ENCODE results near the gene PRKCA.

Gene PRKCA

GRCh38 chr17:66522591-66523272 is 220.3 kb downstream of the PRKCA start:
- TF ChIP-seq FOXP2 (optimal IDR thresholded peaks at IDR 0.05; ENCODE audit: borderline replicate concordance, extremely low read depth, extremely low read length, insufficient read depth) (no peak), POLR2AphosphoS5 (IDR thresholded peaks at IDR 0.05; ENCODE audit: low read depth, low read length) (no peak), TAF1 (IDR thresholded peaks at IDR 0.05; ENCODE audit: borderline replicate concordance, insufficient read depth, low read length) (no peak), SIN3A (IDR thresholded peaks at IDR 0.05; ENCODE audit: borderline replicate concordance, insufficient read depth, low read length) (no peak)
- TF ChIP-seq, protein P1, sequence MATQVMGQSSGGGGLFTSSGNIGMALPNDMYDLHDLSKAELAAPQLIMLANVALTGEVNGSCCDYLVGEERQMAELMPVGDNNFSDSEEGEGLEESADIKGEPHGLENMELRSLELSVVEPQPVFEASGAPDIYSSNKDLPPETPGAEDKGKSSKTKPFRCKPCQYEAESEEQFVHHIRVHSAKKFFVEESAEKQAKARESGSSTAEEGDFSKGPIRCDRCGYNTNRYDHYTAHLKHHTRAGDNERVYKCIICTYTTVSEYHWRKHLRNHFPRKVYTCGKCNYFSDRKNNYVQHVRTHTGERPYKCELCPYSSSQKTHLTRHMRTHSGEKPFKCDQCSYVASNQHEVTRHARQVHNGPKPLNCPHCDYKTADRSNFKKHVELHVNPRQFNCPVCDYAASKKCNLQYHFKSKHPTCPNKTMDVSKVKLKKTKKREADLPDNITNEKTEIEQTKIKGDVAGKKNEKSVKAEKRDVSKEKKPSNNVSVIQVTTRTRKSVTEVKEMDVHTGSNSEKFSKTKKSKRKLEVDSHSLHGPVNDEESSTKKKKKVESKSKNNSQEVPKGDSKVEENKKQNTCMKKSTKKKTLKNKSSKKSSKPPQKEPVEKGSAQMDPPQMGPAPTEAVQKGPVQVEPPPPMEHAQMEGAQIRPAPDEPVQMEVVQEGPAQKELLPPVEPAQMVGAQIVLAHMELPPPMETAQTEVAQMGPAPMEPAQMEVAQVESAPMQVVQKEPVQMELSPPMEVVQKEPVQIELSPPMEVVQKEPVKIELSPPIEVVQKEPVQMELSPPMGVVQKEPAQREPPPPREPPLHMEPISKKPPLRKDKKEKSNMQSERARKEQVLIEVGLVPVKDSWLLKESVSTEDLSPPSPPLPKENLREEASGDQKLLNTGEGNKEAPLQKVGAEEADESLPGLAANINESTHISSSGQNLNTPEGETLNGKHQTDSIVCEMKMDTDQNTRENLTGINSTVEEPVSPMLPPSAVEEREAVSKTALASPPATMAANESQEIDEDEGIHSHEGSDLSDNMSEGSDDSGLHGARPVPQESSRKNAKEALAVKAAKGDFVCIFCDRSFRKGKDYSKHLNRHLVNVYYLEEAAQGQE (IDR thresholded peaks at IDR 0.05; ENCODE audit: insufficient read depth in 1 of 2, low read depth in 2 of 2, low read length in 2 of 2) = no peak

DNA sequence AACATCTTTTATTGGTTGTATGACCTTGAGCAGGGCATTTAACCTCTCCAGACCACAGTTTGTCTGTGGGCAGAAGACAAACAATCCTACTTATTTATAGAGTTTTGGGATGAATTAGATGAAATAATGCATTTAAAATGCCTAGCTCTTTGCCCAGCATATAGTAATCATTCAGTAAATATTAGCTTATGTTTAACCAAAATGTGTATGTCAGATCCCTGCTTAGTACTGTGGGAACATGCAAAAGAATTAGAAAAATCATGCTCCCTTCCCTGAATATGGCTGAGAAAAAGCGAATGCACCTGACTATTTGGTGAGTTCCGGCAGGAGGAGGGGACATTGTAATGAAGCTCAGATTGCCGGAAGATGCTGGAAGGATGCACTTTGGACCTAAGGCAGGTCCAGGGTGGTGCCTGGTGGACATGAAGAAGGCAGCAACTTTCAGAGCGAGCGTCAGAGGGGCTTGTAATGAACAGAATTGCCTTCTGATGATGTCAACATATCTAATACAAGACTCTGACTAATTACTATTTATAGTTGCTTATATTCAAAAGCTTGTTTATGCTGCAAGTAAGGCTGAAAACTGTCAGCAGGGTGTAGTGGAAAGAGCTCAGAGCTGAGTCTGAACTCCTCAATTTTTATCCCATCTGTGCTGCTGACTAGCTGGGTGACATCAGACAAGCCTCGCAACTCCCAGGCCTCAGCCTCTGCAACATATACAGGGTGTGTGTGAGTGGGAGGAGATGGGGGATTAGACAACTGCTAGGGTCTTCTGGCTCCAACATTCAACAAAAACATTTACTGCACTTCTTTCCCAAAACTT is 221.2 kb downstream of the PRKCA start:
- no peak for TF ChIP-seq POLR2AphosphoS5 (IDR thresholded peaks at IDR 0.05; ENCODE audit: low read depth, low read length)
- TF ChIP-seq, protein P1 (IDR thresholded peaks at IDR 0.05; ENCODE audit: insufficient read depth in 1 of 2, low read depth in 2 of 2, low read length in 2 of 2) = no peak
- TF ChIP-seq FOXP2 (optimal IDR thresholded peaks at IDR 0.05; ENCODE audit: borderline replicate concordance, extremely low read depth, extremely low read length, insufficient read depth) = no peak
- no peak for TF ChIP-seq TAF1 (IDR thresholded peaks at IDR 0.05; ENCODE audit: borderline replicate concordance, insufficient read depth, low read length)
- no peak for TF ChIP-seq SIN3A (IDR thresholded peaks at IDR 0.05; ENCODE audit: borderline replicate concordance, insufficient read depth, low read length)

GRCh38 chr17:66524877-66525276 is 222.5 kb downstream of the PRKCA start:
- no peak for TF ChIP-seq TAF1 (IDR thresholded peaks at IDR 0.05; ENCODE audit: borderline replicate concordance, insufficient read depth, low read length)
- TF ChIP-seq POLR2AphosphoS5 (IDR thresholded peaks at IDR 0.05; ENCODE audit: low read depth, low read length) = no peak
- no peak for TF ChIP-seq SIN3A (IDR thresholded peaks at IDR 0.05; ENCODE audit: borderline replicate concordance, insufficient read depth, low read length)
- TF ChIP-seq, protein P1 (IDR thresholded peaks at IDR 0.05; ENCODE audit: insufficient read depth in 1 of 2, low read depth in 2 of 2, low read length in 2 of 2) = no peak
- TF ChIP-seq FOXP2 (optimal IDR thresholded peaks at IDR 0.05; ENCODE audit: borderline replicate concordance, extremely low read depth, extremely low read length, insufficient read depth) = no peak

DNA sequence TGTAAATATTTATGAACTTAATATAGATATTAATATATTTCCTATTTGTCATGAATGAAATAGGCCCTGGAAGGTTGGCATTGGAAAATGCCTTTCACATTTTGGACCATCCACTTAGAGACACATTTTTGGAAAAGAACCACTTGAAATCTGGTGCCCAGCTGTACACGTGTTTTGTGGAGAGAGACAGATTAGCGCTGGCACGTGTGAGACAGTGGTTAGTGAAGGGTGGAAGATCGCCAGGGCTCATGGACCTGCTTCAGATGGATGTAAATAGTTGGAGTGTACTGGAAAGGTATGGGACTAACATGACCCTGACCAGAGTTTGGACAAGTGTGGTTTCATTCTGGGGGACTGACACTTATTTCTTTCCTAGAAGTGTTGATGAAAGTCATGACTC is 222.9 kb downstream of the PRKCA start:
- TF ChIP-seq POLR2AphosphoS5 (IDR thresholded peaks at IDR 0.05; ENCODE audit: low read depth, low read length) (no peak), TAF1 (IDR thresholded peaks at IDR 0.05; ENCODE audit: borderline replicate concordance, insufficient read depth, low read length) (no peak), SIN3A (IDR thresholded peaks at IDR 0.05; ENCODE audit: borderline replicate concordance, insufficient read depth, low read length) (no peak), FOXP2 (optimal IDR thresholded peaks at IDR 0.05; ENCODE audit: borderline replicate concordance, extremely low read depth, extremely low read length, insufficient read depth) (no peak)
- TF ChIP-seq, protein P1 (IDR thresholded peaks at IDR 0.05; ENCODE audit: insufficient read depth in 1 of 2, low read depth in 2 of 2, low read length in 2 of 2) = no peak
